SJCRH30 (cell line): Measurements from ENCODE around the gene MASP1. TPM values are rescaled to one million over a fixed set of nuclear protein-coding genes. Genes with fewer than 3 reads are reported as not detected.

Source experiments
- DNase-seq, 2 experiments: peaks; one replicate each; pipeline ENCODE4 v3.0.0-alpha.2; 2015 to 2020
- H3K27ac ChIP-seq: fragments of 250-450 bp; sonication (Bioruptor Pico); 2 replicates; pipeline ENCODE4 v1.5.1; 2020; ENCODE audit warnings: mild to moderate bottlenecking, moderate library complexity
- H3K27me3 ChIP-seq: fragments of 250-450 bp; sonication (Bioruptor Pico); 2 replicates; pipeline ENCODE4 v1.5.1; 2020; ENCODE audit warnings: mild to moderate bottlenecking, moderate library complexity
- H3K36me3 ChIP-seq: fragments of 250-450 bp; sonication (Bioruptor Pico); 2 replicates; pipeline ENCODE4 v1.5.1; 2020; ENCODE audit warnings: mild to moderate bottlenecking, moderate library complexity
- H3K4me1 ChIP-seq: fragments of 250-450 bp; sonication (Bioruptor Pico); 2 replicates; pipeline ENCODE4 v1.5.1; 2020; ENCODE audit warnings: mild to moderate bottlenecking, moderate library complexity
- H3K4me3 ChIP-seq: fragments of 250-450 bp; sonication (Bioruptor Pico); 2 replicates; pipeline ENCODE4 v1.5.1; 2020; ENCODE audit warnings: mild to moderate bottlenecking, moderate library complexity
- H3K9me3 ChIP-seq: fragments of 250-450 bp; sonication (Bioruptor Pico); replicated peaks from 2 replicates; pipeline ENCODE4 v1.5.1; 2020; ENCODE audit warnings: mild to moderate bottlenecking, moderate library complexity
- total RNA-seq: library from RNA; depleted of rRNA; stranded (reverse); fragments of >200 nt; shearing (Covaris generic); gene quantifications from 2 replicates; pipeline ENCODE4 v1.2.3, GENCODE V29; 2014

The MASP1 gene
- total RNA-seq, 1 experiment from 2014 or later: 0.34 TPM

- Histone ChIP-seq H3K27ac (no peak overlapping the region), H3K27me3 (no peaks in the 10 kb centered on the region), H3K36me3 (no peaks in the 10 kb centered on the region), H3K9me3 (no peaks in the 10 kb centered on the region), H3K4me3 (no peak overlapping the region), H3K4me1 (no peaks in the 10 kb centered on the region)
- no peak for DNase-seq
These were observed 18.7 kb upstream of the MASP1 start for GRCh38 chr3:187310226-187310625.

GRCh38 chr3:187305881-187306280 is 14.3 kb upstream of the MASP1 start:
- no peaks in the 10 kb centered on the region for H3K36me3 ChIP-seq
- H3K27me3 ChIP-seq: no peaks in the 10 kb centered on the region
- H3K27ac ChIP-seq: no peak overlapping the region
- no peak overlapping the region for H3K4me3 ChIP-seq
- no peaks in the 10 kb centered on the region for H3K9me3 ChIP-seq
- DNase-seq: no peak
- no peaks in the 10 kb centered on the region for H3K4me1 ChIP-seq

GRCh38 chr3:187299611-187300010 is 8.1 kb upstream of the MASP1 start:
- H3K4me1 ChIP-seq: no peaks in the 10 kb centered on the region
- H3K36me3 ChIP-seq: no peaks in the 10 kb centered on the region
- H3K9me3 ChIP-seq: no peaks in the 10 kb centered on the region
- no peak overlapping the region for H3K27ac ChIP-seq
- H3K27me3 ChIP-seq: no peaks in the 10 kb centered on the region
- no peak overlapping the region for H3K4me3 ChIP-seq
- no peak for DNase-seq

GRCh38 chr3:187296911-187297310 is 5.4 kb upstream of the MASP1 start:
- Histone ChIP-seq H3K9me3 (no peaks in the 10 kb centered on the region), H3K27ac (no peak overlapping the region)
- no peak for DNase-seq

GRCh38 chr3:187296058-187296457 is 4.5 kb upstream of the MASP1 start:
- H3K27ac ChIP-seq: no peak overlapping the region
- no peak overlapping the region for H3K4me3 ChIP-seq
- H3K27me3 ChIP-seq: no peaks in the 10 kb centered on the region
- no peak for DNase-seq
- no peaks in the 10 kb centered on the region for H3K36me3 ChIP-seq
- H3K9me3 ChIP-seq: no peaks in the 10 kb centered on the region
- no peaks in the 10 kb centered on the region for H3K4me1 ChIP-seq

More at GRCh38 chr3:187296911-187297310, 5.4 kb upstream of the MASP1 start:
- H3K27me3 ChIP-seq: no peaks in the 10 kb centered on the region
- no peaks in the 10 kb centered on the region for H3K4me1 ChIP-seq
- H3K36me3 ChIP-seq: no peaks in the 10 kb centered on the region
- no peak overlapping the region for H3K4me3 ChIP-seq

GRCh38 chr3:187295316-187296034 is 3.9 kb upstream of the MASP1 start:
- Histone ChIP-seq H3K9me3 (no peaks in the 10 kb centered on the region), H3K4me3 (no peak overlapping the region), H3K36me3 (no peaks in the 10 kb centered on the region), H3K27me3 (no peaks in the 10 kb centered on the region), H3K4me1 (no peaks in the 10 kb centered on the region), H3K27ac (no peak overlapping the region)
- DNase-seq: no peak

GRCh38 chr3:187293516-187294430 is 2.2 kb upstream of the MASP1 start:
- Histone ChIP-seq H3K4me1 (no peaks in the 10 kb centered on the region), H3K4me3 (no peak overlapping the region), H3K36me3 (no peaks in the 10 kb centered on the region), H3K27me3 (no peaks in the 10 kb centered on the region), H3K27ac (no peak overlapping the region), H3K9me3 (no peaks in the 10 kb centered on the region)
- DNase-seq: no peak

- H3K36me3 ChIP-seq: no peaks in the 10 kb centered on the region
- H3K4me1 ChIP-seq: no peaks in the 10 kb centered on the region
- H3K27ac ChIP-seq: no peak overlapping the region
- H3K4me3 ChIP-seq: no peak overlapping the region
- H3K9me3 ChIP-seq: no peaks in the 10 kb centered on the region
- no peaks in the 10 kb centered on the region for H3K27me3 ChIP-seq
- no peak for DNase-seq
These were observed 1.3 kb upstream of the MASP1 start for GRCh38 chr3:187292631-187293515.

- DNase-seq: no peak
- Histone ChIP-seq H3K4me1 (no peaks in the 10 kb centered on the region), H3K27me3 (no peaks in the 10 kb centered on the region), H3K9me3 (no peaks in the 10 kb centered on the region), H3K27ac (no peak overlapping the region), H3K36me3 (no peaks in the 10 kb centered on the region), H3K4me3 (no peak overlapping the region)
These were observed 644 bp upstream of the MASP1 start for GRCh38 chr3:187292181-187292580.

GRCh38 chr3:187291001-187291511 is 481 bp downstream of the MASP1 start:
- Histone ChIP-seq H3K9me3 (no peaks in the 10 kb centered on the region), H3K36me3 (no peaks in the 10 kb centered on the region), H3K4me3 (no peak overlapping the region), H3K27me3 (no peaks in the 10 kb centered on the region), H3K27ac (no peak overlapping the region), H3K4me1 (no peaks in the 10 kb centered on the region)
- DNase-seq: no peak

- H3K4me1 ChIP-seq: no peaks in the 10 kb centered on the region
- no peaks in the 10 kb centered on the region for H3K27me3 ChIP-seq
- H3K36me3 ChIP-seq: no peaks in the 10 kb centered on the region
- no peaks in the 10 kb centered on the region for H3K9me3 ChIP-seq
- DNase-seq: no peak
- H3K27ac ChIP-seq: no peak overlapping the region
- H3K4me3 ChIP-seq: no peak overlapping the region
These were observed 1.0 kb downstream of the MASP1 start for GRCh38 chr3:187290503-187290902.

- no peaks in the 10 kb centered on the region for H3K4me1 ChIP-seq
- no peak overlapping the region for H3K4me3 ChIP-seq
- no peak overlapping the region for H3K27ac ChIP-seq
- no peaks in the 10 kb centered on the region for H3K27me3 ChIP-seq
- no peaks in the 10 kb centered on the region for H3K36me3 ChIP-seq
- DNase-seq: no peak
- H3K9me3 ChIP-seq: no peaks in the 10 kb centered on the region
These were observed 2.5 kb downstream of the MASP1 start for GRCh38 chr3:187288855-187289605.

- Histone ChIP-seq H3K4me3 (no peak overlapping the region), H3K27ac (no peak overlapping the region), H3K4me1 (no peaks in the 10 kb centered on the region), H3K36me3 (no peaks in the 10 kb centered on the region), H3K9me3 (no peaks in the 10 kb centered on the region), H3K27me3 (no peaks in the 10 kb centered on the region)
- no peak for DNase-seq
These were observed 3.2 kb downstream of the MASP1 start for GRCh38 chr3:187288131-187288854.
